Body of pancreas (tissue), 4 donors: Measurements from ENCODE around the gene TMC3. TPM values are rescaled to one million over a fixed set of nuclear protein-coding genes. Genes with fewer than 3 reads are reported as not detected.

Experiments used
- ATAC-seq: fragments of 150-250 bp; one replicate; pipeline ENCODE4 v1.9.1; 2016
- DNase-seq, 4 donors: peaks; one replicate each; pipeline ENCODE4 v3.0.0-alpha.2; 2019
- H3K27ac ChIP-seq, 4 donors: fragments of 200-600 bp; sonication (generic); 1 replicate in 3 of 4; 2 replicates in 1 of 4; pipeline versions ENCODE4 v1.5.1 to v1.6.1; 2016 to 2019; ENCODE audit warnings: mild to moderate bottlenecking in 1 of 4, mixed read lengths in 1 of 4, moderate library complexity in 1 of 4
- H3K27me3 ChIP-seq, 2 donors: fragments of 200-600 bp; sonication (generic); one replicate each; pipeline ENCODE4 v1.6.0; 2016; ENCODE audit warnings: mild to moderate bottlenecking in 1 of 2
- H3K36me3 ChIP-seq, 2 donors: fragments of 200-600 bp; sonication (generic); replicated peaks in 1 of 2; 2 replicates each; pipeline ENCODE4 v1.5.1; 2016; ENCODE audit warnings: low read depth in 2 of 2; ENCODE audit not compliant: insufficient read depth in 1 of 2
- H3K4me1 ChIP-seq: fragments of 200-600 bp; sonication (generic); one replicate; pipeline ENCODE4 v1.6.0; 2016
- H3K4me3 ChIP-seq, 2 donors: fragments of 200-600 bp; sonication (generic); 1 replicate in 1 of 2; 2 replicates in 1 of 2; pipeline ENCODE4 v1.5.1; 2016 to 2019
- H3K9me3 ChIP-seq, 3 donors: fragments of 200-600 bp; sonication (generic); 1 replicate in 2 of 3; 2 replicates in 1 of 3; pipeline ENCODE4 v1.5.1; 2016
- POLR2A ChIP-seq, 3 donors: fragments of 450-650 bp; IDR thresholded peaks; one replicate each; pipeline ENCODE4 v1.6.1; 2016; ENCODE audit warnings: antibody characterized with exemption in 3 of 3, mild to moderate bottlenecking in 2 of 3
- WGBS, 2 donors: methylation state at CpG; one replicate each; pipeline ENCODE4 v1.1.5; 2017; 5-methylcytosine and 5-hydroxymethylcytosine counted together
- intact Hi-C: fragments of 100-400 bp; cut with DNase I; formaldehyde crosslinking; loops from one replicate; pipeline ENCODE4 v1.15.1; 2023
- total RNA-seq, 2 donors: library from RNA; depleted of rRNA; stranded (reverse); fragments of >200 nt; gene quantifications; one replicate each; pipeline ENCODE4 v1.1.0, GENCODE V29; 2016
- TF ChIP-seq, protein P1 (sequence below), 7 experiments: fragments of 450-650 bp in 4 of 7; fragments of 200-600 bp in 3 of 7; sonication (generic) in 3 of 7; IDR thresholded peaks; one replicate each; pipeline ENCODE4 v1.5.1; 2016 to 2019; ENCODE audit warnings: antibody characterized with exemption in 7 of 7

TMC3 gene
- total RNA-seq, 2 donors from 2014 or later: 0.33 TPM; not detected in 1

DNA sequence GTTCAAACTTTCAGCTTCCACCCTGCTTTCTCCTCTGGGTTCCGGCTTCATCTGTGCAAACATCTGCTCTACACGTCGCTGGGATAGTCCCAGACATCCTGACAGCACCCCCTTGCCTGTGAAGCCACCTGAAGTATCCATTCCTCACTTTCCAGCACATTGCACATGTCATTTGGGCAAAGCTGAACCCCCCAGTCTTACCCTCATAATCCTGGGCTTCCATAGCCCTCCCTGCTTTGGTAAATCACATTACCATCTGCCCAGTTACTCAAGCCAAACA is 92.6 kb downstream of the TMC3 start:
- ATAC-seq (no peak), DNase-seq (no peak)
- H3K36me3 ChIP-seq: no peaks in the 10 kb centered on the region
- peaks cover under 1% of the 10 kb centered on the region for H3K4me1 ChIP-seq
- no peaks in the 10 kb centered on the region for H3K9me3 ChIP-seq
- H3K27ac ChIP-seq: no peak overlapping the region
- H3K4me3 ChIP-seq: no peak overlapping the region
- WGBS, 2 donors: 93 to 95% methylated on average over 3 of the region's 3 CpGs
- no peaks in the 10 kb centered on the region for H3K27me3 ChIP-seq
- TF ChIP-seq, protein P1, sequence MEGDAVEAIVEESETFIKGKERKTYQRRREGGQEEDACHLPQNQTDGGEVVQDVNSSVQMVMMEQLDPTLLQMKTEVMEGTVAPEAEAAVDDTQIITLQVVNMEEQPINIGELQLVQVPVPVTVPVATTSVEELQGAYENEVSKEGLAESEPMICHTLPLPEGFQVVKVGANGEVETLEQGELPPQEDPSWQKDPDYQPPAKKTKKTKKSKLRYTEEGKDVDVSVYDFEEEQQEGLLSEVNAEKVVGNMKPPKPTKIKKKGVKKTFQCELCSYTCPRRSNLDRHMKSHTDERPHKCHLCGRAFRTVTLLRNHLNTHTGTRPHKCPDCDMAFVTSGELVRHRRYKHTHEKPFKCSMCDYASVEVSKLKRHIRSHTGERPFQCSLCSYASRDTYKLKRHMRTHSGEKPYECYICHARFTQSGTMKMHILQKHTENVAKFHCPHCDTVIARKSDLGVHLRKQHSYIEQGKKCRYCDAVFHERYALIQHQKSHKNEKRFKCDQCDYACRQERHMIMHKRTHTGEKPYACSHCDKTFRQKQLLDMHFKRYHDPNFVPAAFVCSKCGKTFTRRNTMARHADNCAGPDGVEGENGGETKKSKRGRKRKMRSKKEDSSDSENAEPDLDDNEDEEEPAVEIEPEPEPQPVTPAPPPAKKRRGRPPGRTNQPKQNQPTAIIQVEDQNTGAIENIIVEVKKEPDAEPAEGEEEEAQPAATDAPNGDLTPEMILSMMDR (IDR thresholded peaks at IDR 0.05): no peak
- no peak for TF ChIP-seq POLR2A (IDR thresholded peaks at IDR 0.05)
- intact Hi-C loops: no loop called here

Other genes with a start within 250 kb of the TMC3 start
- gene CFAP161, start 239.9 kb downstream of the TMC3 start, total RNA-seq: not detected
- 1 to 10 TPM; 2.9 to 4.9 TPM for gene IL16, start 177.3 kb downstream of the TMC3 start, total RNA-seq
- 1 to 10 TPM; 1.3 to 9.6 TPM for gene STARD5, start 50.1 kb downstream of the TMC3 start, total RNA-seq